Mesenchymal stem cell (in vitro differentiated cells and primary cell): Measurements from ENCODE around the gene ATP4A.
A peak's percentile ranks its signal among the peaks of the same experiment; 100 is the strongest.

Experiments used
- DNase-seq: peaks from one replicate; pipeline ENCODE4 v3.0.0-alpha.2; 2013
- H2AFZ ChIP-seq: one replicate; pipeline ENCODE4 v1.6.1; 2013; ENCODE audit warnings: low read depth, mild to moderate bottlenecking, control low read depth, inconsistent platforms, low read length, moderate library complexity
- H2AK5ac ChIP-seq: 2 replicates; pipeline ENCODE4 v1.6.1; 2013; ENCODE audit warnings: low read length, moderate library complexity, mild to moderate bottlenecking, inconsistent platforms; ENCODE audit not compliant: severe bottlenecking
- H2BK120ac ChIP-seq: one replicate; pipeline ENCODE4 v1.6.1; 2013; ENCODE audit warnings: low read depth, mild to moderate bottlenecking, inconsistent platforms, low read length, moderate library complexity
- H2BK12ac ChIP-seq, 2 experiments: one replicate each; pipeline ENCODE4 v1.6.1; 2013; ENCODE audit warnings: inconsistent platforms in 2 of 2, low read length in 2 of 2, mild to moderate bottlenecking in 2 of 2, moderate library complexity in 2 of 2, control low read depth in 1 of 2
- H2BK15ac ChIP-seq: one replicate; pipeline ENCODE4 v1.6.1; 2013; ENCODE audit warnings: mild to moderate bottlenecking, low read depth, inconsistent platforms; ENCODE audit not compliant: poor library complexity, severe bottlenecking
- H2BK5ac ChIP-seq: 2 replicates; pipeline ENCODE4 v1.6.1; 2013; ENCODE audit warnings: low read depth, mild to moderate bottlenecking, low read length, control low read depth, inconsistent platforms; ENCODE audit not compliant: poor library complexity, severe bottlenecking
- H3K14ac ChIP-seq, 2 experiments: one replicate each; pipeline ENCODE4 v1.6.1; 2013; ENCODE audit warnings: inconsistent platforms in 2 of 2, low read length in 2 of 2, control low read depth in 1 of 2, mild to moderate bottlenecking in 1 of 2, moderate library complexity in 1 of 2
- H3K18ac ChIP-seq, 2 experiments: one replicate each; pipeline ENCODE4 v1.6.1; 2013; ENCODE audit warnings: inconsistent platforms in 2 of 2, low read length in 2 of 2, control low read depth in 1 of 2, low read depth in 1 of 2, mild to moderate bottlenecking in 1 of 2
- H3K23ac ChIP-seq, 2 experiments: one replicate each; pipeline ENCODE4 v1.6.1; 2013; ENCODE audit warnings: inconsistent platforms in 2 of 2, low read length in 2 of 2, mild to moderate bottlenecking in 2 of 2, moderate library complexity in 2 of 2, control low read depth in 1 of 2
- H3K27ac ChIP-seq: 2 replicates; pipeline ENCODE4 v1.5.1; 2013; ENCODE audit warnings: mild to moderate bottlenecking, moderate library complexity, low read length, control low read depth, inconsistent platforms; ENCODE audit not compliant: poor library complexity, severe bottlenecking
- H3K27me3 ChIP-seq, 2 experiments: 2 replicates each; pipeline versions ENCODE4 v1.6.1 to v1.7.0; 2013; ENCODE audit warnings: low read length in 2 of 2, mild to moderate bottlenecking in 2 of 2, moderate library complexity in 2 of 2, control low read depth in 1 of 2, inconsistent platforms in 1 of 2; ENCODE audit not compliant: control insufficient read depth in 1 of 2, insufficient read depth in 1 of 2
- H3K36me3 ChIP-seq, 2 experiments: 2 replicates each; pipeline versions ENCODE4 v1.6.1 to v1.7.0; 2013; ENCODE audit warnings: low read length in 2 of 2, control low read depth in 1 of 2, inconsistent platforms in 1 of 2, low read depth in 1 of 2, mild to moderate bottlenecking in 1 of 2; ENCODE audit not compliant: insufficient read depth in 2 of 2, control insufficient read depth in 1 of 2
- H3K4ac ChIP-seq, 2 experiments: one replicate each; pipeline ENCODE4 v1.6.1; 2013; ENCODE audit warnings: inconsistent platforms in 2 of 2, low read length in 2 of 2, mild to moderate bottlenecking in 2 of 2, moderate library complexity in 2 of 2, control low read depth in 1 of 2, low read depth in 1 of 2
- H3K4me1 ChIP-seq: 2 replicates; pipeline ENCODE4 v1.6.1; 2013; ENCODE audit warnings: low read depth, low read length, control low read depth; ENCODE audit not compliant: control insufficient read depth, insufficient read depth
- H3K4me2 ChIP-seq: 2 replicates; pipeline ENCODE4 v1.6.1; 2013; ENCODE audit warnings: low read length, mild to moderate bottlenecking, inconsistent platforms; ENCODE audit not compliant: poor library complexity, severe bottlenecking
- H3K4me3 ChIP-seq, 2 experiments: 2 replicates each; pipeline versions ENCODE4 v1.5.1 to v1.7.0; 2013; ENCODE audit warnings: low read length in 2 of 2, mild to moderate bottlenecking in 2 of 2, control low read depth in 1 of 2, low read depth in 1 of 2; ENCODE audit not compliant: insufficient read depth in 1 of 2
- H3K79me1 ChIP-seq: replicated peaks from 2 replicates; pipeline ENCODE4 v1.6.1; 2013; ENCODE audit warnings: mild to moderate bottlenecking, control low read depth, low read length, inconsistent platforms; ENCODE audit not compliant: poor library complexity, severe bottlenecking
- H3K9ac ChIP-seq: 2 replicates; pipeline ENCODE4 v1.7.0; 2013; ENCODE audit warnings: mild to moderate bottlenecking, low read length, moderate library complexity
- H3K9me3 ChIP-seq: 2 replicates; pipeline ENCODE4 v1.7.0; 2013; ENCODE audit warnings: mild to moderate bottlenecking, low read length; ENCODE audit not compliant: control insufficient read depth
- H4K8ac ChIP-seq: one replicate; pipeline ENCODE4 v1.6.1; 2013; ENCODE audit warnings: inconsistent platforms, mild to moderate bottlenecking, low read length, moderate library complexity
- H4K91ac ChIP-seq: one replicate; pipeline ENCODE4 v1.6.1; 2013; ENCODE audit warnings: mild to moderate bottlenecking, low read length, inconsistent platforms
- WGBS: methylation state at CpG from one replicate; pipeline ENCODE4 v1.1.7; 2013; ENCODE audit warnings: mixed read lengths; 5-methylcytosine and 5-hydroxymethylcytosine counted together

ATP4A gene

GRCh38 chr19:35559781-35560180 is 3.7 kb downstream of the ATP4A start:
- Histone ChIP-seq H3K27me3 (peaks cover 31 to 89% of the 10 kb centered on the region in 2 experiments), H2BK15ac (no peak overlapping the region), H2AFZ (no peak overlapping the region), H4K8ac (no peak overlapping the region), H3K79me1 (no peaks in the 10 kb centered on the region), H3K4me2 (no peak overlapping the region), H3K9me3 (no peaks in the 10 kb centered on the region), H3K36me3 (no peaks in the 10 kb centered on the region), H2AK5ac (no peak overlapping the region), H3K23ac (no peak overlapping the region), H3K4ac (no peak overlapping the region), H3K4me3 (no peak overlapping the region), H3K14ac (no peak overlapping the region), H2BK5ac (no peak overlapping the region), H2BK12ac (no peak overlapping the region), H3K27ac (no peak overlapping the region), H3K9ac (no peak overlapping the region), H3K4me1 (peaks cover 14% of the 10 kb centered on the region), H4K91ac (no peak overlapping the region), H3K18ac (no peak overlapping the region), H2BK120ac (no peak overlapping the region)
- no peak for DNase-seq
- WGBS, result 89% methylated on average over 23 of the region's 23 CpGs

GRCh38 chr19:35559281-35559659 is 4.2 kb downstream of the ATP4A start:
- Histone ChIP-seq H3K4ac (no peak overlapping the region), H3K36me3 (no peaks in the 10 kb centered on the region), H2BK120ac (no peak overlapping the region), H3K4me1 (peaks cover 14% of the 10 kb centered on the region), H3K4me2 (no peak overlapping the region), H3K9ac (no peak overlapping the region), H4K91ac (no peak overlapping the region), H3K79me1 (no peaks in the 10 kb centered on the region), H3K18ac (no peak overlapping the region), H3K14ac (no peak overlapping the region), H2BK5ac (no peak overlapping the region), H2AFZ (no peak overlapping the region), H3K27me3 (peaks cover 31 to 89% of the 10 kb centered on the region in 2 experiments), H2AK5ac (no peak overlapping the region), H3K23ac (peak overlapping the region in 1 of 2 experiments; percentile 37), H3K9me3 (no peaks in the 10 kb centered on the region), H4K8ac (no peak overlapping the region), H2BK12ac (no peak overlapping the region), H2BK15ac (no peak overlapping the region), H3K4me3 (no peak overlapping the region), H3K27ac (no peak overlapping the region)
- no peak for DNase-seq
- WGBS, result 87% methylated on average over 10 of the region's 11 CpGs

GRCh38 chr19:35558400-35559280 is 4.8 kb downstream of the ATP4A start:
- Histone ChIP-seq H3K4me2 (no peak overlapping the region), H3K9ac (no peak overlapping the region), H2BK15ac (no peak overlapping the region), H2AK5ac (no peak overlapping the region), H3K4me3 (peak overlapping the region in 1 of 2 experiments; percentile 61), H3K4ac (no peak overlapping the region), H2AFZ (no peak overlapping the region), H3K14ac (no peak overlapping the region), H3K4me1 (peaks cover 14% of the 10 kb centered on the region), H2BK5ac (no peak overlapping the region), H3K18ac (no peak overlapping the region), H3K27ac (no peak overlapping the region), H4K91ac (no peak overlapping the region), H4K8ac (no peak overlapping the region), H3K23ac (no peak overlapping the region), H2BK120ac (no peak overlapping the region), H3K9me3 (no peaks in the 10 kb centered on the region), H2BK12ac (no peak overlapping the region), H3K36me3 (no peaks in the 10 kb centered on the region), H3K27me3 (peaks cover 31 to 90% of the 10 kb centered on the region in 2 experiments), H3K79me1 (no peaks in the 10 kb centered on the region)
- 33% methylated on average over 53 of the region's 53 CpGs for WGBS
- no peak for DNase-seq

- H2BK5ac ChIP-seq, result no peak overlapping the region
- WGBS, result 4% methylated on average over 58 of the region's 60 CpGs
- peak; percentile 67 for DNase-seq
Observed at GRCh38 chr19:35557539-35558399, 5.7 kb downstream of the ATP4A start.

More at GRCh38 chr19:35557539-35558399, 5.7 kb downstream of the ATP4A start:
- Histone ChIP-seq H3K9me3 (no peaks in the 10 kb centered on the region), H3K4me2 (peak overlapping the region; percentile 56), H4K8ac (no peak overlapping the region), H3K9ac (no peak overlapping the region), H3K23ac (no peak overlapping the region), H3K79me1 (no peaks in the 10 kb centered on the region), H2AFZ (peak overlapping the region; percentile 73), H4K91ac (no peak overlapping the region), H3K36me3 (no peaks in the 10 kb centered on the region), H2BK120ac (no peak overlapping the region), H3K18ac (peak overlapping the region in 1 of 2 experiments; percentile 1), H3K4me3 (peak overlapping the region; percentile 24 to 61), H2BK15ac (no peak overlapping the region), H3K27me3 (peaks cover 31 to 88% of the 10 kb centered on the region in 2 experiments), H3K14ac (peak overlapping the region in 1 of 2 experiments; percentile 38), H3K27ac (no peak overlapping the region), H3K4ac (no peak overlapping the region), H2AK5ac (no peak overlapping the region), H3K4me1 (peaks cover 14% of the 10 kb centered on the region), H2BK12ac (no peak overlapping the region)
